AG09309 (cell line): Measurements from ENCODE around the gene UQCRHL.

Experiments
- DNase-seq: peaks from one replicate; pipeline ENCODE4 v3.0.0-alpha.2; 2010; ENCODE audit warnings: low read depth
- H3K4me3 ChIP-seq: 2 replicates; pipeline ENCODE4 v1.5.1; 2011; ENCODE audit warnings: mild to moderate bottlenecking, low read depth, low read length, moderate library complexity; ENCODE audit not compliant: control insufficient read depth
- CTCF ChIP-seq: IDR thresholded peaks from 2 replicates; pipeline ENCODE4 v1.5.1; 2011; ENCODE audit warnings: mild to moderate bottlenecking, low read depth, low read length, inconsistent platforms; ENCODE audit not compliant: insufficient read depth, control insufficient read depth; ENCODE audit errors: missing control alignments

The UQCRHL gene

DNA sequence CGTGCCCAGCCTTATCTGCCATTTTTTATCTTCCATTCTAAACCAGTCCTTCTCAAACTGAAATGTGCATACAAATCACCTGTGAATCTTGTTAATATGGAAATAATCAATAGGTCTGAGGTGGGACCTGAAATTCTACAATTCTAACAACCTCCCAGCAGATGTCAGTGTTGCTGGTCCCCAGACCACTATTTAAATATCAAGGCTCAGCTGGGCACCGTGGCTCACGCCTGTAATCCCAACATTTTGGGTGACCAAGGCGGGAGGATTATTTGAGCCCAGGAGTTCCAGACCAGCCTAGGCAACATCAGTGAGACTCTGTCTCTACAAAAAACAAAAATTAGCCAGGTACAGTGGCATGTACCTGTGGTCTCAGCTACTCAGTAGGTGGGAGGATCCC, 4.1 kb downstream of the UQCRHL start:
- no peak for DNase-seq
- H3K4me3 ChIP-seq, result no peak overlapping the region
- peak; percentile 37 for TF ChIP-seq CTCF

DNA sequence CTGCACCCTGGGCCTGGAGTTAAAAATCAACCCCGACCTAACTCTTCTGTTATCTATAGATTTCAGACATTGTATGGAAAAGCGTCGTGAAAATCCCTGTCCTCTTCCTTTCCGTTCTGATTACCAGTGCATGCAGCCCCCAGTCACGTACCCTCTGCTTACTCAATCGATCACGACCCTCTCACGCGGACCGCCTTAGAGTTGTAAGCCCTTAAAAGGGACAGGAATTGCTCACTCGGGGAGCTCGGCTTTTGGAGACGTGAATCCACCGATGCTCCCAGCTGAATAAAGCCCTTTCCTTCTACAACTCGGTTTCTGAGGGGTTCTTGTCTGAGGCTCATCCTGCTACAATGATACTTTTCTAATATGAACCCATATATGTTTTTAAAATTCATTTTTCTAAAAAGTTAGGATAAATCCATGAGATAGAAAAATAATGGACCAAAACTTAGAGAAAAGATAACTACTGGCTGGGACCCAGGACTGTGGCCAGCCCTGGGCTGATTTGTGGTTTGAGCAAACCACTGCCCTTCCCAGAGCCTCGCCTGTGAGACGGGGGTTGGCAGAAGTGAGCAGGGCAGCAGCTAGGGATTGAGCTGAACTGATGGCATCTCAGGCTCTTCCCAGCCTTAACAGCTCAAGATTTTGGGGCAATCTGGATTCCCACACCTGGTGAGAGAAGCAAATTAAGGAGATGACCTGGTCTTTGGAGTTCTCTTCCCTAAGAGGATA, 5.0 kb downstream of the UQCRHL start:
- H3K4me3 ChIP-seq, result no peak overlapping the region
- DNase-seq, result no peak
- TF ChIP-seq CTCF, result no peak

- H3K4me3 ChIP-seq, result no peak overlapping the region
- no peak for DNase-seq
- TF ChIP-seq CTCF, result no peak
These were observed 7.3 kb downstream of the UQCRHL start for GRCh38 chr1:15799928-15800835.

DNA sequence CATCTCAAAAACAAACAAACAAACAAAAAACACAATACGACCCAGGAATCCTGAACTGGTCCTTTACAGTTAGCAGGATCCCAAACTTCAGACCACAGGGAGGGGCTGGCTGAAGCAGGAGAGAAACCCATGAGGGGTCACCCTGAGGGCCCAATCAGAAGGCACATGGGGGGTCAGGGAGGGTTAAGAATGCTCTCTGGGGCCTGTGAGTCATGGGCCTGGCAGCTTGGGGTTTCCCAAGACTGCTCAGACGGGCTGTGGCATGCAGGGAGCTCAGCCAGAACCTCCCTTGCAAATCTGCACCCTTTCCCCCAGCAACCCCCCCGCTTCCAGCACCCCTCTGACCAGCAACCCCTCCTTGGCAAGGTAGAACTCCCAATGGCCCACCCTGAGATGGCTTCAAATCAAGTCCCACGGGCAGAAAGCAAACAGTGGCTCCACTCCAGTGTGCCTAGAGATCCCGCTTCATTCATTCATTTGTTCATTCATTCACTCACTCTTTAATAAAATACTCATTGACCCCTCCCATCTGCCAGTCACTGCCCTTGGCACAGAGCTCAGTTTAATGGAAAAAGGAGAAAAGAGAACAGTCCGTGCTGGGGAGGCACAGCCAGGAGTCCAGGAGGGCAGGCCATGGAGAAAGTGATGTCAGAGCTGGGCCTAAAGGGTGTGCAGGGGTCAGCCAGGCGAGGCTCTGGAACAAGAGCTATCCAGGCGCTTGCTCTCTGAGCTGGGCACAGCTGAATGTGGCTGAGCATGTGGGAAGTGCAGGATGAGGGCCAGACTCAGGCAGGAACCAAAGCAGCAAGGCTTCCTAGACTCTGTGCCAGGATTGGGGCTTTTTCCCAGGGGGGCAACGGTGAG, 8.2 kb downstream of the UQCRHL start:
- H3K4me3 ChIP-seq, result no peak overlapping the region
- no peak for TF ChIP-seq CTCF
- DNase-seq, result peak; percentile 83

DNA sequence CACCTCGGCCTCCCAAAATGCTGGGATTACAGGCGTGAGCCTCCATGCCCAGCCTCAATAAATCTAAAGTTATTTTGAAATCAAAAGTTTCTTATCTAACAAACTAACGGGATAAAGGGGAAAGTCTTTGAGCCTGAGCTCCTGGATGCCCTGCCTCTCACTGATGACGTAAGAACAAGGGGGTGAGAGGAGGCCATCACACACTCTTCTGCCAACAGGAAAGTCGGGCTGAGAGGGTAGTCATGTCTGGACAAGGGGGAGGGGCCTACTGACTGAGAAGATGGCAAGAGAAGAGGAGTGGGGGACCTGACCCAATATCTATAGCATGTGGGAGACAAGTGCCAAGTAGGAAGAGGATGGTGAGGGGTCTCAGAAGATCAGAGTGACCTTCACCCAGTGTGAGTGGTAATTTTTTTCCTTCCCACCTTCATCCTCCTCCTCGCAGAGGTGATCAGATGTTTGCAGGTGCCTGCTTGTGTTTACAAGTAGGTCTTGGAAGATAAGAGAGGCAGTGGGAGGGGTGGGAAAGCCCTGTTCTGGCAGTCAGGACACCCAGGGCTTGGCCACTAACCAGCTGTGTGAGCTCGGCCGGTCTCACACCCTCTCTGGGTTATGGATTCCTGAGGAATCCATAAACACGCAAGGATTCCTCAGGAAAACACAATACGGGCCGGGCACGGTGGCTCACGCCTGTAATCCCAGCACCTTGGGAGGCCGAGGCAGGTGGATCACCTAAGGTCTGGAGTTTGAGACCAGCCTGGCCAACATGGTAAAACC, 9.6 kb downstream of the UQCRHL start:
- H3K4me3 ChIP-seq, result no peak overlapping the region
- DNase-seq, result no peak
- TF ChIP-seq CTCF, result no peak

GRCh38 chr1:15796086-15796462, 11.4 kb downstream of the UQCRHL start:
- DNase-seq, result no peak

More at GRCh38 chr1:15796086-15796462, 11.4 kb downstream of the UQCRHL start:
- TF ChIP-seq CTCF, result no peak
- no peak overlapping the region for H3K4me3 ChIP-seq
